GM19043 (cell line): ENCODE results near the gene SORBS2.
"Not testable (repeated sequence)": the region's sequence is repeated elsewhere in the genome, so short reads cannot be mapped to it uniquely, and the experiment has no call there.

ENCODE experiments used
- ATAC-seq: cut with Tn5 transposase; IDR thresholded peaks from one replicate; pipeline ENCODE4 v1.9.1; 2021; ENCODE audit warnings: low read depth; ENCODE audit not compliant: unreplicated experiment

The SORBS2 gene

GRCh38 chr4:185573651-185574199, 238.3 kb downstream of the SORBS2 start:
- ATAC-seq: no peak

DNA sequence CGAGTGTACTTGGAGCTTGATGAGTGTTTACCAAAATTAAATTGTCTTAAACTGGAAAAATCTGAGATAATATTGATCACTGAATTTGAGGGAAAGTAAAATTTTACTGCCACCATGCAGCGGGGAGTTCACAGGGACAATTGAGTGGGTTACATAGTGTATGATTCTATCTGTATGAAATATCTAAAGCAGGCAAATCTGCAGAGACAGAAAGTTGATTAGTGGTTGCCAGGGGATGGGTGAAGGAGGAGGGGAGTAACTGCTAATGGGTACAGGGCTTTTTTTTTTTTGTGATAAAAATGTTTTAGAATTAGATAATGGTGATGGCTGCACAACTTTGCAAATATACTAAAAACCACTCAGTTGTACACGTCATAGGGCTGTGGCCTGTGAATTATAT, 241.3 kb downstream of the SORBS2 start:
- no peak for ATAC-seq

DNA sequence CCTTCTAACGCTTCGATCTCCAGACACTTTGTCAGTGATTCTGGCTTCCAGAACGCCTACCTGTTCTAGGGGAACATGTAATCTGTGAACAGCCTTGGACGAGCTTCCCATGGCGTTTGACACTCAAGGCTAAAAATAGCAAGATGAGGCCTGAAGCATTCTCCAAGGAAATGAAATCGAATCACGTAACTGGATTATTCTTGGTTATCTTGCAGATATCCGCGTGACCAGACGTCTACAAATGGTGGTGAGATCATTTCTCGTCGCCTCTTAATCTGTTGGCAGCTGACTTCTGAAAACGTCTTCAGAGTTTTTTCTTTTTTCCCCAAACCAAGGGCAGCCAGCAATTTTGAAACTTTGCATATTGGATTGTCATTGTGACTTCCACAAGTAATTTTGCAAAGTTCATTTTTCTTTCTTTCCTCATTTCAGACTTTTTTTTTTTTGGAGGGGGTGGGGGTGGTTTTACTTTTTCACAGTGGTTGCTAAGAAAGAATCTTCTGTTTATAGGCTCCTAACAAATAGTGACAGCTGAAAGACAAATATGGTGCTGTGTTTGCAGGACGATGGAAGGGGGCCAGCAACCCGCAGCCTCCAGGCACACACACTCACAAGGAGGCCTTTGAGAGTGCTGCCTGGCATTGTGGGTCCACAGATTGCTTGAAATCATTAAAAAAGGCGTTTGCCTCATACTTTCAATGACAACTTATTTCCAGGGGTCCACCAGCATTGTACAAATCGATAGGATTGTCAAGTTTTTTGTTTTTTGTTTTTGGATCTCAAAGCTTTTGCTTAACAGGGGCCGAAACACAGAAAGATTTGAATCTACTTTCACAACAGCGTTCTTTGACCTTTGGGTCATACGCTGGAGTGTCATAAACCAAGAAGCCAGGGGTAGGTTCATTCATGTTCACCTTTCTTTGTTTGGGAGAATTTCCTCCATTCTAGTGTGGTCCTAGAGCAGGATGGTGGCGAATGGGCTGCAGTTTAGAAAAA, 244.3 kb downstream of the SORBS2 start:
- no peak for ATAC-seq

DNA sequence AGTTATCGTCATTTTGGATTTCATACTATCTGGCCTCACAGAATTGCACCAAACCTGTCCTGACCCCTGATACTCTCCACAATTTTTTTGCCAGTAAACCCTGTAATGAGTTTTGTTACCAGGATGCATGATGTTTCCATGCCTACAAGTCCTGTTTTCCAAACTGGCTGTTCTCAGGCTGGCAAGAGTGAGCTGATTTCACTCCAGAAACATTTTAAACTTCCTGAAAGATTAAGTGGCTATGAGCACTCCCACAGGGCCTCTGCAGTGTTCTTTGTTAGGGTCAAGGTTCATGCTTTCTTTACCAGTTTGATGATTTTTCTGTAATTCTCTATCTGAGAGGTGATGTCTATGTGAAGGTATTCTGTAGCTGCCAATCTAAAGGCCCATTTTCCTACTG, 245.0 kb downstream of the SORBS2 start:
- ATAC-seq: no peak

DNA sequence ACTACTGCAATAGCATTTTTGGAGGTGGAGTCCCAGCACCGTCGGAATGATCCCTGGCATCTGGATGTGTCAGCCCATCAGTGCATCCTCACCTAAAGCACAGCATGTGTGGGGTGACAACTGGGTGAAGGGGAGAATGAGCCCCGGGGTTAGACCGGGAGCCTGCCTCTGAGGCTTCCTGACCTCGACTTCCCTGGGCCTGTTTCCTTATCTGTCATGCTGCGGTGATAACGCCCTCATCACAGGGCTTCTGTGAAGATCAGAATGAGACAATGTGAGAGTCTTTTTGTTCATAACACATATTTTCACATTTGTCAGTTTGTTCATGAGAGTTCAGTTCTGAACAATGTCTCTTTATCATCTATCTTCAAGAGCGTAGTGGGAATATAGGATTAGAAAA, 245.6 kb downstream of the SORBS2 start:
- ATAC-seq: no peak

DNA sequence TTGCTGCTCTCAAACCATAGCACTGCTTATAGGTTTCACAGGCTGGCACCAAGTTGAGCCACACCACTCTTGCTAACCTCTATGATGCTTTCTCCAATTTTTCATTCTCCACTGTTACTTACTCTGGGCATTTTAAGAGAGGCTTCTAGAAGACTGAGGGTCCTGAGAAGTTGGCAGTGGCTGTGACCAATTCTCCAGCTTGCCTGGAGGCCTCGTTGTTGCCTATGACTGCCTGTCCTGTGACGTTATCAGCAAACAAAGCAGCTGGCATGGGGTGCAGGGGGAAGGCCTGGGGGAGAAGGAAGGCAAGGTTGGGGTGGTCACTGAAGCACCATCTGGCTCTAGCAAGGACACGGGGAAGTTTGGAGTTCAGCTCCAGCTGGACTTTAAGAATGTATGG, 246.3 kb downstream of the SORBS2 start:
- no peak for ATAC-seq

DNA sequence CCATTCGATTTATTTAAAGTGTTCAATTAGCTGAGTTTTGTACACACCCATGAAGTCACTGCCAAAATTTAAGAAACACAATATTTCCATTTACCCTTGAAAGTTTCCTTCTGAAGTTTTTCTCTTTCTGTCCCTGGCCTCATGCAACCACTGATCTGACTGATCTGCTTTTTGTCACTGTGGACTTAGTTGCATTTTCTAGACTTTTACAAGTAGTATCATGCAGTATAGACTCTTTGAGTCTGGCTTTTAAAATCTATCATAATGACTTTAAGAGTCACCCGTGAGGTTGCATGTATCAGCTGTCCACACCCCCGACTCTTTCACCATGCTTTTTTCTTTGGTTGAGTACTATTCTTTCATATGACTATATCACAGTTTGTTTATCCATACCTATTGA, 247.6 kb downstream of the SORBS2 start:
- ATAC-seq: no peak

- ATAC-seq: no peak
These were observed 249.5 kb downstream of the SORBS2 start for GRCh38 chr4:185562531-185562930.

GRCh38 chr4:185560316-185560715, 251.7 kb downstream of the SORBS2 start:
- ATAC-seq: no peak

DNA sequence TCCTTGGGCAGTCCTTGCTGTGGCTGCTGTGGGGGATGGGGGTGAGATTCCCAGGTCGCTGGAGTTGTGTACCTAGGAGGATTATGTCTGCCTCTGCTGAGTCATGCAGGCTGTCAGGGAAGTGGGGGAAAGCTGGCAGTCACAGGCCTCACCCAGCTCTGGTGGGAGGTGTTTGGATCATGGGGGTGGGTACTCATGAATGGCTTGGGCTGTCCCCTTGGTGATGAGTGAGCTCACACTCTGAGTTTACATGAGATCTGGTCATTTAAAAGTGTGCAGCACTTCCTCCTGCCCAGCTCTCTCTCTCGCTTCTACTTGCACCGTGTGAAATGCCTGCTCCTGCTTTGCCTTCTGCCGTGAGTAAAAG, 252.1 kb downstream of the SORBS2 start:
- no peak for ATAC-seq

DNA sequence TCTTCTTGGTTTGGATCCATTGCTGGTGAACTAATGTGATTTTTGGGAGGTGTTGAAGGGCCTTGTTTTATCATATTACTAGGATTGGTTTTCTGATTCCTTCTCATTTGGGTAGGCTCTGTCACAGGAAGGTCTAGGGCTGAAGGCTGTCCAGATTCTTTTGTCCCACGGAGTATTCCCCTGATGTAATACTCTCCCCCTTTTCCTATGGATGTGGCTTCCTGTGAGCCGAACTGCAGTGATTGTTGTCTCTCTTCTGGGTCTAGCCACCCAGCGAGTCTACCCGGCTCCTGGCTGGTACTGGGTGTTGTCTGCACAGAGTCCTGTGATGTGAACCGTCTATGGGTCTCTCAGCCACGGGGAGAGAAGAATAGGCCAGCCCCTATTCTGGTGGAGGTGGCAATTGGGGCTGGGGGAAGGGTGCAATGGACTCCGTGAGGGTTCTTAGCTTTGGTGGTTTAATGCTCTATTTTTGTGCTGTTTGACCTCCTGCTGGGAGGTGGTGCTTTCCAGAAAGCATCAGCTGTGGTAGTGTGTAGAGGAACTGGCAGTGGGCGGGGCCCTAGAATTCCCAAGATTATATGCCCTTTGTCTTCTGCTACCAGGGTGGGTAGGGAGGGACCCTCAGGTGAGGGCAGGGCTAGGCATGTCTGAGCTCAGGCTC, 252.6 kb downstream of the SORBS2 start:
- not testable (repeated sequence) for ATAC-seq

DNA sequence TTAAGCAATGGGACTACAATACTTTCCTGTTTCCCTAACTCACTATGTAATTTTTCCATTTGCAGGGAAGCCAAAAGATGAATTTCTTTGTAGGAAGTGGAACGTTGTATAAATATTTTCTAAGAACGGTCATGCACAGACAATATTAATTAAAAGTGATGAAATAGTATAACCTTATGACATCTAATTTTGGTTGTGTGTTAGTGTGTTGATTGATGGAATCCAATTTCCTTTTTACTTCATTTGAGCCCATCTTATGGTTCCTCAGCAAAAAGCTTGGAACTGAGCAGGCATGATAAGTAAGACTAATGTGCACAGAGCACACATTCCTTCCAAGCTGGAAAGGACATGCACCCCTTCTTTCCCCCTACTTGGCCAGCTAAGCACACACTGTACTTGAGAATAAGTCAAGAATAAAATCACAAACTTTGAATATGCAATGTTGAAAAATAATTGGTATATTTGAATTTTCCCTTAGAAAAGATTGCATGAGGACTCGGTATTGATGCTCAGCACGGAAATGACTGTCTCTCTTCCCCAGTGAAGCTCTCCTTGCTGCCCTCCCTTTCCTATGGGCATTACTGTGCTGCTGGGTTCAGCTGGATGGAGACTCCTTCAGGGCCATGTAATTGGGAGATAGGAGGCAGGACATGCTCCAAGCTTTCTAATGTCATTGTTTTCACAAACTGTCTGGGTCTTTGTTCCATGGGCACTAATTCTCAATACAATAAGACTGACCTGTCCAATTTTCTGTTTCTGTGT, 257.4 kb downstream of the SORBS2 start:
- ATAC-seq: no peak

DNA sequence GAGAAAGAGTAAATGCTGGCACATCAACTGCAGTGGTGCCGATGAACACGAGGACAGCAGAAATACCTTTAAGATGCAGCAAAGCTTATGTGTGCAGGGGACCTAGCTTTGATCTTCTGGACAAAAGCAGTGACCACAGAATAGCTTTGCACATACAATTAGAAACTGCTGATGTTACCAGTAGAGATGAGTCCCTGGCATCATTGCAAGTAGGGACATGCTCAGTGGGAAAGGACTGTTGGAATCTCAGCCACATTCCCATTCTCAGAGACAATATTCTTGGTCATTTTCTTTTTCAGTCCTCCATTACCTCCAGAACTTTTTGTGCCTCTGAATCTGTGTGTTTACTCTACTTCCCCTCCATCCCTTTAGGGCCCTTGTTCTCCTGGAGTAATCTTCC, 259.7 kb downstream of the SORBS2 start:
- ATAC-seq: no peak

GRCh38 chr4:185550933-185551332, 261.1 kb downstream of the SORBS2 start:
- ATAC-seq: no peak

GRCh38 chr4:185549095-185549639, 262.8 kb downstream of the SORBS2 start:
- ATAC-seq: no peak

DNA sequence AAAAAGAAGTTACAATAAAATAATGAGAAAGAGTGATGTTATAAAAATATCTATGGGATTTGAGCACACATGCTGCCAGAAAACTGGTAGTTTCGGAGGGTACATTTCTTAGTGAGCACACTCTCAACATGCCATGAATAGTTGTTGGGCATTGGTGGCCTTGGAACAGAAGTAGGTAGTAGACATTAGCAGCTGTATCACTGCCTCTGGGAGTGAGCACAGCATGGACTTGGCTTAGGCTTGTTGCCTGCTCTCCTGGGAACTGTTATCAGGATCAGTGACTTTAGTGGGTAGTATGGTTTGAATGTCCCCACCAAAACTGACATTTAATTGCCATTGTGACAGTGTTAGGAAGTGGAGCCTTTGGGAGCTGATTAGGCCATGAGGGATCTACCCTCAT, 263.4 kb downstream of the SORBS2 start:
- no peak for ATAC-seq

DNA sequence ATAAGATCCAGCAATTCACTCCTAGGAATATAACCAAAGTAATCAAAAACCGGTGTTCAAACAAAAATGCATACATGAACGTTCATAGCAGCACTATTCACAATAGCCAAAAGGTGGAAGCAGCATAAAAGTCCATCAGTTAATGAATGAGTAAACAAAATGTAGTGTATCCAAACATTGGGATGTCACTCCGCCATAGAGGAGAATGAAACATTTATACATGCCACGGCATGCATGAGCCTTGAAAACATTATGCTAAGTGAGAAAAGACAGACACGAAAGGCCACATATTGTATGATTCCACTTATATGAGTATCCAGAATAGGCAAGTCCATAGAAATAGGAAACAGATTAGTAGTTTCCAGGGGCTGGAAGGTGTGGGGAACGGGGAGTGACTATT, 265.7 kb downstream of the SORBS2 start:
- no peak for ATAC-seq

DNA sequence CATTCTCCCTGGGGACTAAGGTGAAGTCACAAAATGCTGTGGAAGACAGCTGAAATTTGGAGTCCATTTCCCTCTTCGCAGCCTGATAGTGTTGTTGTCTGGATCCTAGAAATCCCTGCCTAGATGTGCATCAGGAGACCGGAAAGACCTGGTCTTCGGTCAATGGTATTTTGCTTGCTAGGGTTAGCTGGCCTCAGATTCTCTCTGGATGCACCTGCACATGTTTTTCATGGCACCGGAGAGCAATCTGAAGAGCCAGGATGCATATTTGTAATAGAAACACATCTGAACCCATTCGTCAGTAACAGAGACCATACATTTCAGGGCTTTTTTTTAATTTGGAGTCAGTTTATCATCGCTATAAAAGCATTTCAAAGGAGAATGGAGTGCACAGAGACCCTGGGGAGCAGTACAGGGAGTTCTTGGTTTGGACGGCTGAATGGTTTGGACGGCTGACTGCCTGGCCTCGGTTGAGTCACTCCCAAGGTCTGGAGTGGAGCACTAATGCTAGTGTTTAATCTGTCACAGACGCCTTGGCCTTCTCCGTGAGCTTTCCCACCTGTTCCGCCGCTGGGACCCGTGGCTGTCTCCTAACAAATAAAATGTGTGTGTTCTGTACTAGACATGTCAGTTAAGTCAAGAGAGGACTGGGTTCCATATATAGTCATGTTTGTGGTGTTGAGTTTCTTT, 269.2 kb downstream of the SORBS2 start:
- ATAC-seq: no peak

- ATAC-seq: no peak
These were observed 270.7 kb downstream of the SORBS2 start for GRCh38 chr4:185541251-185541727.
